HUES48 (cell line): ENCODE data around the gene PREX1.

Source experiments
- H3K27ac ChIP-seq: one replicate; pipeline ENCODE4 v1.7.0; 2013; ENCODE audit warnings: low read depth, low read length, inconsistent platforms
- H3K27me3 ChIP-seq: 2 replicates; pipeline ENCODE4 v1.6.1; 2013; ENCODE audit warnings: mild to moderate bottlenecking, low read length; ENCODE audit not compliant: control insufficient read depth, insufficient read depth
- H3K36me3 ChIP-seq: 2 replicates; pipeline ENCODE4 v1.6.1; 2013; ENCODE audit warnings: low read length; ENCODE audit not compliant: control insufficient read depth, insufficient read depth
- H3K4me1 ChIP-seq: 2 replicates; pipeline ENCODE4 v1.6.1; 2013; ENCODE audit warnings: mild to moderate bottlenecking, low read length; ENCODE audit not compliant: control insufficient read depth, insufficient read depth
- H3K4me3 ChIP-seq: 2 replicates; pipeline ENCODE4 v1.5.1; 2013; ENCODE audit warnings: mild to moderate bottlenecking, low read depth, low read length
- H3K9ac ChIP-seq: 2 replicates; pipeline ENCODE4 v1.6.1; 2013; ENCODE audit warnings: mild to moderate bottlenecking, low read depth, low read length, moderate library complexity
- H3K9me3 ChIP-seq: 2 replicates; pipeline ENCODE4 v1.6.1; 2013; ENCODE audit warnings: low read length; ENCODE audit not compliant: control insufficient read depth, insufficient read depth

Gene PREX1

GRCh38 chr20:48771542-48771941 is 56.3 kb downstream of the PREX1 start:
- no peaks in the 10 kb centered on the region; the same call in 1 of the 2 replicates for H3K9me3 ChIP-seq
- no peak overlapping the region for H3K9ac ChIP-seq
- H3K27me3 ChIP-seq, result no peaks in the 10 kb centered on the region
- H3K4me1 ChIP-seq, result no peaks in the 10 kb centered on the region
- no peak overlapping the region for H3K4me3 ChIP-seq
- no peaks in the 10 kb centered on the region for H3K36me3 ChIP-seq
- no peak overlapping the region for H3K27ac ChIP-seq

GRCh38 chr20:48770700-48771442 is 56.9 kb downstream of the PREX1 start:
- no peaks in the 10 kb centered on the region for H3K4me1 ChIP-seq
- no peak overlapping the region for H3K27ac ChIP-seq
- H3K4me3 ChIP-seq, result no peak overlapping the region

GRCh38 chr20:48769069-48769983 is 58.5 kb downstream of the PREX1 start:
- Histone ChIP-seq H3K4me1 (no peaks in the 10 kb centered on the region), H3K4me3 (no peak overlapping the region), H3K9ac (no peak overlapping the region), H3K27ac (no peak overlapping the region), H3K27me3 (no peaks in the 10 kb centered on the region), H3K36me3 (no peaks in the 10 kb centered on the region), H3K9me3 (no peaks in the 10 kb centered on the region)

More at GRCh38 chr20:48770700-48771442, 56.9 kb downstream of the PREX1 start:
- no peaks in the 10 kb centered on the region for H3K36me3 ChIP-seq
- H3K27me3 ChIP-seq, result no peaks in the 10 kb centered on the region
- H3K9me3 ChIP-seq, result no peaks in the 10 kb centered on the region; the same call in 1 of the 2 replicates
- no peak overlapping the region for H3K9ac ChIP-seq

- no peaks in the 10 kb centered on the region for H3K9me3 ChIP-seq
- no peaks in the 10 kb centered on the region for H3K4me1 ChIP-seq
- H3K4me3 ChIP-seq, result no peak overlapping the region
- no peak overlapping the region for H3K27ac ChIP-seq
- H3K27me3 ChIP-seq, result no peaks in the 10 kb centered on the region
- H3K36me3 ChIP-seq, result no peaks in the 10 kb centered on the region
- no peak overlapping the region for H3K9ac ChIP-seq
Observed at GRCh38 chr20:48766961-48767960, 60.5 kb downstream of the PREX1 start.

GRCh38 chr20:48766205-48766604 is 61.6 kb downstream of the PREX1 start:
- Histone ChIP-seq H3K4me1 (no peaks in the 10 kb centered on the region), H3K27ac (no peak overlapping the region), H3K27me3 (no peaks in the 10 kb centered on the region), H3K36me3 (no peaks in the 10 kb centered on the region), H3K9ac (no peak overlapping the region), H3K4me3 (no peak overlapping the region), H3K9me3 (no peaks in the 10 kb centered on the region)

- H3K27ac ChIP-seq, result no peak overlapping the region
- no peaks in the 10 kb centered on the region for H3K27me3 ChIP-seq
- H3K36me3 ChIP-seq, result no peaks in the 10 kb centered on the region
- no peak overlapping the region for H3K4me3 ChIP-seq
- no peak overlapping the region for H3K9ac ChIP-seq
- no peaks in the 10 kb centered on the region for H3K9me3 ChIP-seq
- no peaks in the 10 kb centered on the region for H3K4me1 ChIP-seq
Observed at GRCh38 chr20:48765359-48765758, 62.4 kb downstream of the PREX1 start.

GRCh38 chr20:48763216-48763914 is 64.4 kb downstream of the PREX1 start:
- no peaks in the 10 kb centered on the region for H3K36me3 ChIP-seq
- no peak overlapping the region for H3K27ac ChIP-seq
- no peaks in the 10 kb centered on the region for H3K9me3 ChIP-seq

GRCh38 chr20:48761874-48762273 is 65.9 kb downstream of the PREX1 start:
- H3K27ac ChIP-seq, result no peak overlapping the region
- no peak overlapping the region for H3K4me3 ChIP-seq

More at GRCh38 chr20:48763216-48763914, 64.4 kb downstream of the PREX1 start:
- Histone ChIP-seq H3K4me1 (no peaks in the 10 kb centered on the region), H3K4me3 (no peak overlapping the region), H3K9ac (no peak overlapping the region), H3K27me3 (no peaks in the 10 kb centered on the region)

GRCh38 chr20:48761023-48761785 is 66.6 kb downstream of the PREX1 start:
- H3K9ac ChIP-seq, result no peak overlapping the region
- H3K27me3 ChIP-seq, result no peaks in the 10 kb centered on the region
- no peak overlapping the region for H3K27ac ChIP-seq
- H3K4me1 ChIP-seq, result no peaks in the 10 kb centered on the region
- H3K36me3 ChIP-seq, result no peaks in the 10 kb centered on the region
- H3K9me3 ChIP-seq, result no peaks in the 10 kb centered on the region
- no peak overlapping the region for H3K4me3 ChIP-seq

More at GRCh38 chr20:48761874-48762273, 65.9 kb downstream of the PREX1 start:
- Histone ChIP-seq H3K9me3 (no peaks in the 10 kb centered on the region), H3K4me1 (no peaks in the 10 kb centered on the region), H3K27me3 (no peaks in the 10 kb centered on the region), H3K9ac (no peak overlapping the region), H3K36me3 (no peaks in the 10 kb centered on the region)
